Fibroblast of skin of back (primary cell): ENCODE measurements around the gene LY86.

Experiments
- DNase-seq: peaks from one replicate; pipeline ENCODE4 v3.0.0-alpha.2; 2013

The LY86 gene

DNA sequence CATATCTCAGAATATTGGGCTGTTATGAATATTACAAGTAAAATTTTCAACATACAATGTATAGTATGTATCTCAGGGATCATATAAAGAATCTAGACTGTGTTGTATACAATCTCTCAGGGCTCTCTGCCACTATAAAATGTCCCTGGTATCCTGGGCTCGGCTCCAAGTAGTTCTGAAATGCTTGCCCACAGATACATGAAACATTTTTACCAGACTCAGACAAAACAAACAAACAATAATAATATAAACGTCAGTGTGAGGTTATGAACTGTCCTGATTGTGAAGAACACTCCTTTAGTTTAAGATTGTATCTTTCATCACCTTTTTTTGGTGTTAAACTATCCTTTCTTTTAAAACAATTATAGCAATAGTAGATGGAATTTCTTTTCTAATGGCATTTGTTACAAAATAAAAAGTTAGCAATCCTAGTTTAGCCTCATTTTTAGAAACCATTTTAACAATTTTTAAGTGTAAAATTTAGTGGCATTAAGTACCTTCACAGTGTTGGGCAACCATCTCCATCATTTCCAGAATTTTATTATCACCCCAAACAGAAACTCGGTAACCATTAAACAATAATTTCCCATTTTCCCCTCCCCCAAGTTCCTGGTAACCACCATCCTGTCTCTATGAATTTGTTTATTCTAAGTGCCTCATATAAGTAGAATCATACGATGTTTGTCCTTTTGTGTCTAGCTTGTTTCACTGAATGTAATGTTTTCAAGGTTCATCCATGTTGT is 17.4 kb upstream of the LY86 start:
- no peak for DNase-seq

DNA sequence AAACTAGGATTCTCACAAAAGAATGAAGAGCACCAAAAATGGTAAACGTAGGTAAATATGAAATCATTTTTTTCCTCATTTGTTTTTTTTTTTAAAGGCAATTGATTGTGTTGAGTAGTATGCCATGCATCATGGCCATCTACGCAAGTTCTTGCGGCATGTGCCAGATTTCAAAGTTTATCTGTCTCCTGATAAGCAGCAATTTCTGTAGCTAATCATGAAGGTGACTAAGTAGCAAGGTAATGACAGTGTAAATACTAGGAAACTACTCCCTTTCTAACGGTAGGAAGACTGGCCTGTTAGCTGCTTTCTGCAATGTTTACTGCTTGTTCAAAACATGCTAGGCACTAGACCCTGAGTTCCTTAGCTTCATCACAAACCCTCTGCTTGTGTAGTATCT is 13.4 kb upstream of the LY86 start:
- DNase-seq, result no peak

DNA sequence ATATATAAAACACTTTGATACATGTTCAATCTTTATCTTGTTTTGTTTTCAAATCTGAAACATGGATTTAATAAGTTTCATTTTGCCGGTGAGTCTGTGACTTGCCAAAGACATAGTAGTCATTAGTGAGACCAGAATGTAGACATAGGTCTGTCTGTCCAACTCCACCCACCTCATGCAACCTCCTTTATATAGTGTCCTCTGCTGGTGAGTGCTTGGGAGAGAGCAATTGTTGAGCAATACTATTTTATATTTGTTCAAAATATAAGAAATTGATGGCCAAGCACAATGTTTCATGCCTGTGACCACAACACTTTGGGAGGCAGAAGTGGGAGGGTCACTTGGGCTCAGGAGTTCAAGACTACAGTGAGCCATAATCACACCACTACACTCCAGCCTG is 10.8 kb upstream of the LY86 start:
- DNase-seq, result no peak

DNA sequence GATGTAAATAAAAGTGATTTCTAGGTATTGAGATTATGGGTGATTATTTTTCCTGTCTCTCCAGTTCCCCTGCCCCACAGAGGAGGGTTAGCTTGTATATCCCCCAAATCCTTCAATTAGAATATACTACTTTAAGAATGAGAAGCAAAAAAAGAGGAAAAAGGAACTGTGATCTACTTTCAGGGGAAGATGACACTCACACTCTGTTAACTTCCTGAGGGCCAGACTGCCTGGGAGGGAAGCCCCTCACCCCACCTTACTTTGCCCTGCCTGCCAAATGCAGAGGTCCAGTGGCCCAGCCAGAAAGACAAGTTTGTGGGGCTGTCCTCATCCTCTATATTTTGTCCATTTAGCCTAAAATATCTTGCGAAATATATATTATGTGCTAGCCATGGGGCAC is 9.2 kb upstream of the LY86 start:
- no peak for DNase-seq

DNA sequence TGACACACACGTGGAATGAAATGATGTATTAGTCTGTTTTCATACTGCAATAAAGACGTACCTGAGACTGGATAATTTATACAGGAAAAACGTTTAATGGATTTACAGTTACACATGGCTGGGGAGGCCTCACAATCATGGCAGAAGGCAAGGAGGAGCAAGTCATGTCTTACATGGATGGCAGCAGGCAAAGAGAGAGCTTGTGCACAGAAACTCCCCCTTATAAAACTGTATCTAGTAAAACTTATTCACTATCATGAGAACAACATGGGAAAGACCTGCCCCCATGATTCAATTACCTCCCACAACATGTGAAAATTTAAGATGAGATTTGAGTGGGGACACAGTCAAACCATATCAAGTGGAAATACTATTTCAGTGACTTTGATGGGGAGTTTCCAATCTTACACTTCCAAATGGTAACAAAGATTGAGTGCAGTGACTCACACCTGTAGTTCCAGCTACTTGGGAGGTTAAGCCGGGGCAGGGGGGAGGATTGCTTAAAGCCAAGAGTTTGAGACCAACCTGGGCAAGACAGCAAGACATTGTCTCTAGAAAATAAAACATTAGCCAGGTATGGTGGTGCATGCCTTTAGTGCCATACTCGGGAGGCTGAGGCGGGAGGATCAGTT is 8.2 kb upstream of the LY86 start:
- DNase-seq, result no peak

DNA sequence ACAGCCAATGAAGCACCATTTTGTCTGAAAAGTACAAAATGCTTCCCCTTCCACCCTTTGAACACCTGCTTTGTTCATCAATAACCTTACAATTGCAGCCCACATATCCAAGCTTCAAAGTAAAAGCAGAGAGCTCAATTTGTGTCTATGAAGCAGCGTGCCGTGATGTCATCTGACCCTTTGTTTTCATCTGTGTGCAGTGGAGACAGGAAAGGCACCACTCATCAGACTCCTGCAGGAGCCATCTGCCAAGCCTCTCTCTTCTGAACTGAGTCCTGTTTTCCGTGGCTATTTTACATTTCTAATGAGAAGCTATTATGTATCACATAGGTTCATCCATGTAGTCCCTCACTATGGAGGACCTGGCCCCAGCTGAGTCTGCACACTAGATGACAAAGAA is 7.5 kb upstream of the LY86 start:
- DNase-seq, result no peak

DNA sequence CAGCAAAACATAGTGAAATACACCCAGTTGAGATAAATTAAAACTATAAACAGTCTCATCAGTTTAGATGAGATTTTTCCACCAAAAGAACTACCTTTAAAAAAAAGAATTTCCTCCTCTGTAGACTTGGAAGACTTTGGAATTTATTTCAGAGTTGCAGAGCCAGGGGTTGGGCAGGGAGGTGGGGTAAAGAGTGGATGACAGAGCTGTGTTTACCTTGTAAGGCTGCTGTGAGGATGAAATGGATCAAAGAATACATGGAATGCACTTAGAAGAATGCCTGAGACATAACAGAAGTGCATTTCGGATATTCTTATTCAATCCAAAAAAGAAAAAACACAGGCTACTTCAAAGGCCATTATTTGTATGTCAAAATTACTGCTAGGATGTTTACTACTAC is 6.4 kb upstream of the LY86 start:
- no peak for DNase-seq

DNA sequence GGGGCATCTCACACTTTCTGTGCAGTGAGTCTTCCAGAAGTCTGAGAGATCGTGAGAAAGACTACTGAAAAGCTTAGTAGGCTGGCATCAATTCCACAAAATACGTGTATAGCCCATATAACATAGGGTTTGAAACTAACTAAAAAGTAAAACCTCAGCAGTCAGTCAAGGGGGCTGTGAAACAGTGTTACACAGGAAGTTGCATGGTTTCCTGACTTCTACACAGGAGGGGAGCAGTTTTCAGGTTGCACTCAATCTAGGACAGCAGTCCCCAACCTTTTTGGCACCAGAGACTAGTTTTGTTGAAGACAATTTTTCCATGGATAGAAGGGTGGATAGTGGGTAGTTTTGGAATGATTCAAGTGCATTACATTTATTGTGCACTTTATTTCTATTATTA is 4.7 kb upstream of the LY86 start:
- DNase-seq, result peak; percentile 9

DNA sequence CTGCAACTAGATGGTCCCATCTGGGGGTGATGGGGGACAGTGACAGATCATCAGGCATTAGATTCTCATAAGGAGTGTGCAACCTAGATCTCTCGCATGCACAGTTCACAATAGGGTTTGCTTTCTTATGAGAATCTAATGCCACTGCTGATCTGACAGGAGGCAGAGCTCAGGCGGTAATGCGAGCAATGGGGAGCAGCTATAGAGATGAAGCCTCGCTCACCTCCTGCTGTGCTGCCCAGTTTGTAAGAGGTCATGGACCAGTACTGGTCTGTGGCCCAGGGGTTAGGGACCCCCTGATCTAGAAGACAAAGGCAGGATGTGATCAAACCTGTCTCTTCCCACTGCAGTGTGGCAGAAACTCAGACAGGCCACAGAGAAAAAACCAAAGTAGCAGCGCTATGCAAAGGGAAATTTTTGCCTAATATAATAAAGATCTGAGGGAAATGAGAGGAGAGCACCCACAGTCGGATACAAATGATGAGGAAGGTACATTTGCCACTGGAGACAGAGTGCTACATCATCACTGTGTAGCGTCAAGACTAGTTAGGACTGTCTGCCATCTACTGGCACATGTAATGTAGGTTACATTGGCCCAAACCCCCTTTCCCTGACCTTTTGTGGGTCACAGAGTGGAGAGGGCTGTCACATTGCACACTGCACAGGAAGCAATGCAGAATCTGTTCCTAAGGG is 4.1 kb upstream of the LY86 start:
- DNase-seq, result no peak

DNA sequence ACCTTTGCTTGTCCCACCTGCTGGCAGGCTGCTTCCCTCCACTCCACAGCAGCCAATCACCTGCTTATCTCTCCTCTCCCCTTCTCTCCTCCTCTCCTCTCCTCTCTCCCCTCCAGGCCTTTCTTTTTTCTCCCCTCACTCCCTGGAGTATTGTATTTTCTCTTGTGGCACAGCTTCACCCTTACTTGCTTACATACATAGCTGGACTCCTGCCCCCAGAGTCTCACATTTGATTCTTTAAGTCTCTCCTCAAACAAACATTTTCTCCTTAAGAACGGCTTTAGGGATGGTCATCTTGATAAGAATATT is 3.6 kb upstream of the LY86 start:
- DNase-seq, result no peak

DNA sequence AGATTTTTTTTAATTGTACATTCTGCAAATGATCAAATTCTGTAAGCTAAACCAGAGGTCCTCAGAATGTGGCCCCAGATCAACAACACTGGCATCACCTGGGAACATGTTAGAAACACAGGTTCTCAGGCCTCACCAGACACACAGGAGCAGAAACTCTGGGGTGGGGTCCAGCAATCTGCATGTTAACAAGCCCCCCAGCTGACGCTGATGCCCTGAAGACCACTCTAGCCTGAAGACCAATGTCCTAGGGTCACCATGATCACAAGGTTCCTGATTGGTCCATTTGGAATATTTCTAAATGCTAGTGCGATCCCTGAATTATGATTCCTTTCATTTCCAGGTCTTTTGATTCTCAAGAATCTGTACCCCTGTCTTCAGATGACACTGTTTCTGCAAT is 2.4 kb upstream of the LY86 start:
- no peak for DNase-seq

DNA sequence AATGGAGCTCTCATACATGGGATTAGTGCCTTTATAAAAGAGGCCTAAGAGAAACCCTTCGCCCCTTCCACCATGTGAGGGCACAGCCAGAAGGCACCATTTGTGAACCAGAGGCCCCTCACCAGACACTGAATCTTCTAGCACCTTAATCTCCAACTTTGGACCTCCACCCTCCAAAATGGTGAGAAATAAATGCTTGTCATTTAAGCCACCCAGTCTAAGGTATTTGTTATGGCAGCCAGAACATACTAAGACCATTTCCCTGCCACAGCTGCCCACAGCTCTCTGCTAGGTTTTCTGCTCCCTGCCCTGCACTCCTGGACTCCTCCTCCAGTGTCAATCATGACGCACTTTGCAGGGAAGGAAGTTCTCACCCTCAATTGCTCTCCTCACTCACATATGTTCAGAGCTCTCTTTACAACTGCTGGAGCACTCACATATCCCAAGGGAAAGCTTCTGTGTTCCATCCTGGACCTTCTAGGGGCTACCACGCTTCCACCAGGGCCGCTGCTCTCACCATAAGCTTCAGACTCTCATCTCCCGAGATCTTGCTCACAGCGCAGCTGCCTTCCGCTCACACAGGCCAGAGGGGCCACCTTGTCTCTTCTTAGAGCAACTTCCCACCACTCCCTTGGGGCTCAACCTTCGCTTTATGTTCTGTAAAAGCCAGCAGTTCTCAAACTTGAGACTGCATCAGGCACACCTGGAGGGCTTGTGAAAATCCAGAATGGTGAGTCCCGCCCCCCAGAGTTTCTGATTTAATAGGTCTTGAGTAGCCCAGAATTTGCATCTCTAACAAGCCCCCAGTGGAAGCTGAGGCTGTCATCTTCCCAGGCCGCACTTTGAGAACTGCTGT is 1.6 kb upstream of the LY86 start:
- no peak for DNase-seq

DNA sequence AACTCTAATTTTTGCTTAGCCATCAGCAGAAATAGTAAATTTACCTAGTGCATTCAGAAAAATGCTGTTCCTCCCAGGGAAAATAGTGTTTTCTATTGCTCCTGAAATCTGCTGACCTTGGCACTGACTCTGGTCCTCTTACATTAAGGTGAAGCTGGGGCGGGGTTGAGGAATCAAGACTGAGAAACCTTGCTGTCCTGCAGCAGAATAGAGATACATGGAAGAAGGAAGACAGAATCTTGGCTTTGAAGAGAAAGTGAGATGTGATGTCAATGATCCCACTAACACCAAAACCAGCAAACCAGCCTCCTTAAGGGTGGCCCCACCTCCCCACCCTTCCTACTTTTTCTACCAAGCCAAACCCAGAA is 840 bp upstream of the LY86 start:
- no peak for DNase-seq

DNA sequence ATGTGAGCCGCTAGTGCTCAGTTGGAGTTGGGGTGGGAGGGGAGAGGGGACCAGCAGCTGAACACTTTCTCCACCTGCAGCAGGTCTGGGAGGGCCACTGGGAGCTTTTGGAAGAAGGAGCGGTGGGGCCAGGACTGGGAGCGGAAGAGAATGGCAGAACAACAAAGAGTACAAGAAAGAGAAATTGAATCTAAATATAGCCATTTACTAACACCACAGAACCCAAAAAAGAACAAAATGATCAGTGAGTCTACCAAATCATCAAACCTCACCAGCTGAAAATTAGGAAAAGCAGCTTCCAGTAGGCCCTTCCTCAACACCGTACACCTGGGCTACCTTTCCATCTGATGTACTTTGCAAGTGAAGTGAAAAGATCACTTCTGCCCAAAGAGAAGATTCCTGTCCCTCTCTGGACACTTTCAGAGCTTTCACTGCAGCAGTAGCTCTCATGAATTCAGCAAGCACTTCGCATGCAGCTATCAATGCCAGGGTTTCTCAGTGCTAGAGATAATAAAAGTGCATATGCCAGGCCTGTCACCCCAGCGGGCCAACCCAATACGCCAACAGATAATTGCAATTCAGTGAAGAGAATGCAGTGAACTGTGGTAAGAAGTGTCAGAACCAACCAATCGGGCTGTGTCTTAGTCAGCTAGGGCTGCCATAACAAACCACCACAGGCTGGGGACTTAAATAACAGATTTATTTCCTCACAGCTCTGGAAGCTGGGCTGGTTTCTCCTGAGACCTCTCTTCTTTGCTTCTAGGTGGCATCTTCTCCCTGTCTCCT is 597 bp downstream of the LY86 start:
- no peak for DNase-seq

DNA sequence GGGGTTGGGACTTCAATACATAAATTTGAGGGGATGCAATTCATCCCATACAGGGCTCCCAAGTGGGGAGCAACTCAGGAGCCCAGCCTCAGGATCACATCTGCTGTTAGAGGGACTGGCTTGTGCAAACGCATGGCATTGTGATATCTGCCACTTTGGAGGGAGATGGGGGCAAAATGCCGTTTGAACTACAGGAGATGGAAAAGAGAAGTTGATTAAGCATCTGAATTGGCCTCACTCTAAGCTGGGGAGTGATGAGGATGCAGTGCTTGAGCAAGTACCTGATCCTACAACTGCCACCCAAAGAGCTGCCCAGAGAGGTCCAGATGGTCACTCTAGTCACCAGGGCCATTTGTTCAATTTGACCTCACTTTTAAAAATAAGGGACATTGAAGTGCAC is 2.0 kb downstream of the LY86 start:
- DNase-seq, result no peak

DNA sequence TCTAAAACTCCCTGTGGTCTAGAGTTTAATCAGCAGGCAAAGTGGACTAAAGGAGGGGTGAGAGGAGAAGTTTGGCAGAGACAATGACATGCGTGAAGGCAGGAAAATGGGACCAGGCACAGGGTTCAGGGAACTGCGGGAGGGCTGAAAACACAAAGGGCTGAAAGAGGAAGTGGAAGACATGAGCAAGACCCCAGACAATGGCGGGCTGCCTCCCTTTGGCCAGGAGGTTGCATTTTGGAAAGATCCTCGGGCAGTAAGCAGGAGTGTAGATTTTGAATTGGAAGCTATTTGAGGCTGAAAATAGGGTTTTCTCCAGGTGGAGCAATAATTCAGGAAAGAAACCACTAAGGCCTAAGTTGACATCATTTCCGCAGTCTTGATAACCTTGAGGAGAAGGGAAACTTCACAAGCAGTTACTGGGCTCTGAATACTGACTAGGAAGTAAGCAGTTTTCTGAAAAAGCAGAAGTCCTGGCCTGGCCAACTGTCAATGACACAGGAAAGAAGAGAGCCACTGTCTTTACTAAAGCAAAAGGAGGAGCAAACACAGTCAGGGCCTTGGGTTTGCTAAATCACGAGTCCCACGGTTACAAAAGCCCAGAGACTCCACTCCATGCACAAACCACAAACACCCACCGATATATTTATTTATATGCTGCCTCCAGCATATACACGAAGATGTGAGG is 3.4 kb downstream of the LY86 start:
- DNase-seq, result no peak

DNA sequence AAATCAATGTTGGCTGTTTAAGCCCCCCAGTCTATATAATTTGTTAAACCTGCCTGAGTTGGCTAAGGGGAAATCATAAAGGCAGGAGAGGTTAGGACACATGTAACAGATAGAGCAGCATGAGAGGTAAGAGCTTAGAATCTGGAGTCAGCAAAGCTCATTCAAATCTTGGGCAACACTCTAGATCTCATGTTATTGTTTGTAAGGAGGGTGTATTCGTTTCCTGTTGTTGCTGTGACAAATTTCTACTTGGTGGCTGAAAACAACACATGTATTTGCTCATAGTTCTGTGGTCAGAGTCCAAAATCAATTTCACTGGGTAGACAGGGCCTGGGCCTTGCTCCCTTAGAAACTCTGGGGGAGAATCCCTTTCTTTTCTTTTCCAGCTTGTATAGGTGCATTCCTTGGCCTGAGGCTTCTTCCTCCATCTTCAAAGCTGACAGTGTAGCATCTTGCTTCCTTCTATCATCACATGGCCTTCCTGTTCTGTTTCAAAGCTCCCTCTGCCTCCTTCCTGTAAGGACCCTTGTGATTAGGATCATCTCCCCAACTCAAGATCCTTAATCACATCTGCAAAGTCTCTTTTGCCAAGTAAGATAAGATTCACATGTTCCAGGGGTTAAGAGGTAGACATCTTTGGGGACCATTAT is 4.4 kb downstream of the LY86 start:
- DNase-seq, result no peak

DNA sequence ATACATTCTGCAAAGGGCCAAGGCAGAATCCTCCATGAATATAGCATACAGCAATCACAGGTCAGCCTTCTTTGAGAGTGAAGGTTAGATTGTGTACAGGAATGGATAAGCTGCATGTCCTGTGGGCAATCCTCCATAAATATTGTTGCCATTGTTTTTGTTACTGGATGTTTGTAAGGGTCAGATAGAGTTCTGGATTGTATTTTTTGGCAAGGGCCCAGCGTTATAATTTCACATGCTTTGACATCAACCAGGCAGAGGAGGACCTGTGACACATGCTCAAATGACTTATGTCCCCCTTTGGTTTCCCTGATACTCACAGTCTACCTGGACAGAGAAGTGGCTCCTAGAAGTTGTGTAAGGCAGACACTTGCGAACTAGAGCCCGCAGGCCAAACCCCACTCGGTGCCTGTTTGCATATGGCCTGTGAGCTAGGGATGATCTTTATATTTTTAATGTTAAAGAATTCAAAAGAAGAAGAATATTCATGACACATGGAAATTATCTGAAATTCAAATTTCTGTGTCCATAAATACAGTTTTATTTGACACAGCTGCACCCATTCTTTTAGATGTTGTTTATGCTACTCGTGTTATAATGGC is 5.4 kb downstream of the LY86 start:
- peak; percentile 7 for DNase-seq

DNA sequence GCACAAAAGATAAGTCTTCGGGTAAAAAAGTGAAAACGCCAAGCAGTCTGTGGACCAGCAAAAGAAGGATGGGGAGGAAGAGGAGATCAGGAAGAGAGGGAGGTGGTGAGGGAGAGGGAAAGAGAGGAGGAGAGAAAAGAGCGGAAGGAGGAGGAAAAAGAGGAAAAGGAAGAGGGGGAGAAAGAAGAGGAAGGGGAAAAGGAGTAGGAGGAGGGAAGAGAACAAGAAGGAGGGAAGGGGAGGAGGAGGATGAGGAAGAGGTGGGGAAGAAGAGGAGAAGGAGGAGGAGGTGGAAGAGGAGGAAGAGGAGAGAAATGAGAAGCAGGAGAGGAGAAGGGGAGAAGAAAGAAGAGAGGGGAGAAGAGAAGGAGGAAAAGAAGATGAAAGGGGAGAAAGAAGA is 6.5 kb downstream of the LY86 start:
- no peak for DNase-seq

DNA sequence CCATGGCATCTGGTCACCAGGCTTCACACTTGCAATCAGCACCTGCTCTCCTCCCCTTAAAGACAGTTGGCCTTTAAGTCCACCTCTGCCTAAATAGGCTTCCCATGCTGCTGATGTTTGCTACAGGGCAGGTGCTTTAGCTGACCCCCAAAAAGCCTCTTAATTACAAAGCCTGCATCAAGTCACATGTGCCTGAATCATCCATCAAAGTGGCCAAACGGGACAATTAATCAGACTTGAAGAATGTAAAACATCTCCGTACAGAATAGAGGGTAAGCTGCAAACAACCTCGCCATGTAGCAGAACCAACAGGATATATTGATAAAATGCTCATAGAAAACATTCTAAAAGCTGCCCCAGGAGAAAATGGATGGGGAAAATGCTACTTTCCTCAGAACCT is 7.4 kb downstream of the LY86 start:
- DNase-seq, result no peak
